Stimulated activated CD8-positive, alpha-beta memory T cell treated with anti-CD3 and anti-CD28 coated beads, Interleukin-12 subunit alpha, Interleukin-12 subunit beta, amount 100 ng/mL, for 4 hours (primary cell): ENCODE measurements around the gene KCNMB1.

ENCODE experiments used
- DNase-seq: peaks from one replicate; pipeline ENCODE4 v3.0.0-alpha.2; 2020; ENCODE audit warnings: low read depth

Gene KCNMB1

DNA sequence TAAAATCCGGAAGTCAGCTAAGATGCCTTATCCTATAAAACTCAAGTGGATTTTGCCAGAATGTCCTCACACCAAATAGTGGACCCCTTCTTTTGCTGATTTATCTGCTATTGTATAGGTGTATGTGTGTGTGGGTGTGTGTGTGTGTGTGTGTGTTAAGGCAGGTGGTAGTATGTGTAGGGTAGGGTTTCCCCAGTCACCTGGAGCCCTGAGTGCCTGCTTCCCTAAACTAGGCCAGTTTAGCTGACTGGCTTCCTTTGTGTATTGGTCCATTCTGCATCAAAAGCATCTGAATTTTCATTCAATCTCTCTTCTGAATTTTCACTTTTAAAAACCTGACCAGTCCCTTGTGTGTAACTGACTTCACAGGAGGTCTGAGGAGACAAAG, 49.4 kb downstream of the KCNMB1 start:
- no peak for DNase-seq

DNA sequence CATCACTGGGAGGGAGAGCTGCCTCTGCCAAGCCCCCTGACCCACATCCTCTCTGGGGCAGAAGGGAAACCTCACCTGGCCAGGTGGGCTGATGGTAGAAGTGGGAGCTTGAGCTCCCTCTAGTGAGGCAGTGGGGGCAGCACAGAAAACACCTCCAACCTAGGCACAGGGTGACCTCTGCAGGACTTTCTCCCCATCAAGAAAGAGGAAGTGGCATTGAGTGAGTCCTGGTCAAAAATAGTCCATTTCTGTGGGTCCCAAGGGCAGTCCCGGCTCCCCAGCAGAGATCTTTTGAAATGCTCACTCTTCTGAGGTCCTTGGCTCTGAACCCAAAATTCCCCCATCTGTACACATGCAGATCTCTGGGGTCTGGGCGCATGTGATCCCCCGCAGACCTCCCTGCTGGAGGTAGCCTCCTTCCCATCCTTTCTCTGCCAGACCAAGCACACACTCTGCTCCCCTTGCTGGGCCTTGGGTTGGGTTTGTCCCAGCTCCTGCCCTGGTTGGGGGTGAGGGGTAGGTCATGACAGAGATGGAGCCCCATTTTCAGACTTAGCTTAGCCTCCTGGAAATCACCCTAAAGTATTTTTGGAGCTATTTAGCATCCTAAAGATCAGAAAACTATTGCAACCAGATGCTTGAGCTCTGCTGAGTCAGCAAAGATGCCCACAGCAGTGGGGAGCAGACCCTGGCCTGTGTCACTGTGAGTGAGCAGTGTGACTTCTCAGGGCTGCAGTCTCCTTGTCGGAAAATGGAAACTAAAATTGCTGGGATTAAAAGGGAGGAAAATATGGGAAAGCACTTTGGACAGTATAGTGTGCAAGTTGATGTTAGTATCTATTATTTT, 50.0 kb downstream of the KCNMB1 start:
- peak; percentile 49 for DNase-seq

DNA sequence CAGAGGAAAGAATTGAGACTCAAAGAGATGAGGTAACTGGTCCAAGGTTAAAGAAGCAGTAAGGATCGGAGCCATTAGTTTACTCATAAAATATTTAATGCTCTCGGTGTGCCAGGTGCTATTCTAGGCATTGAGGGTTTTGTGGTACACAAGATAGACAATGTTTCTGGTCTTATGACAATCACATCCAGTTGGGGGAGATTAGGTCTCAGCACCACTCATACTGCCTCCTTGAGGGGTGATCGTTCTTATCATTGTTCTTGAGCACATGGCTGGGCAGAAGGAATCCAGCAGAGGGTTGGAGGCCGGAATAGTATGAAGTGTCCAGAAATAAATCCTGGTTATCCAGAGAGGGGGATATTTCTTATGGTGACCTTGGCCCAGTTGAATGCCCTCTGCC, 50.9 kb downstream of the KCNMB1 start:
- no peak for DNase-seq

DNA sequence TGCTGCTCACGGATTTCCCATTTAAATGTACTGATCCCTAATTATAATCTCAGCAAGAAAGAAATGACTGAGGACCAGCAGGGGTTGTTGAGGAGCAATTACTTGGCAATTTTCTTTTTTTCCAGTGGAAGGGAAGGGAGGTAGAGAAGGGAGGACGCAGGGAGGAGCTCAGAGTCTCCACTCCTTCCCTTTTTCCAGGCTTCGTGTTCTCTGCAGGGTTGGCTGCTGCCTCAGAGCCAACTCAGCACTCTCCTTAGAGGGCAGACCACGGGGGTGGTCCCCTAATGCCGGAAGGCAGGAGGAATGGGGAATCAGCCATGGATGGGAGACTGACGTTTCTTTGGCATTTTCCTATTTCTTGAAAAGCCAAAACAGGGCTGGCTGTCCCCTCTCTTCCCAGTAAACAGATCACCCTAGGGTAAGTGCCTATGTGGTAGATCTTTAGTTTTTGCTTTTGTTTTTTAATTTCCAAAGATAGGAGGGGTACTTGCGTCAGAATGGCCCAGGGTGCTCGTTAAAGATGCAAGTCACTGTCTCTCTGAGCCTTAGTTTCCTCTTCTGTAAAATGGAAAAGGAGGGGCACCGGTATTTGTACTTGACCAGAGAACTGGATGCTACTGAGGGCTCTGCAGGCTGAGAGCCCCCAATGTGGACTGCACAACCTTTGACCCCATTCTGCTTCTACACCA, 52.0 kb downstream of the KCNMB1 start:
- DNase-seq, result no peak

DNA sequence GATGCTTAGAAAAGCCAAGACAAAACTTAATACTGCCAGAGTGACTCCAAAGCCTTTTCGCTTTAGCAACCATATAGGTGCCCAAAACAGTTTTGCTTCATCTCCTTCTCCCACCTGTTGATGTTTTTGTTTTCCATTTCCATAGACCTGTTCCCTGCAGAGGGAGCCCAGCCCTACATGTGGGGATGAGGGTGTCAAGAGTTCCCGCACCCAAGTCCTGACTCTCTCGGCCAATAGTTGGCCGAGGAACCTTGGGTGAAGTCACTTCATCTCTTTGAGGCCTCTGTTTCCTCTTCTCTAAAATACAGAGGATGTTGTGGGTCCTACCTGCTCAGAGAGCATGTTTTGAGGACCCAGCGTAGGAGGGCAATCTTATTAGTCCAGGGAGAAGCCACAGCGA, 53.1 kb downstream of the KCNMB1 start:
- no peak for DNase-seq

DNA sequence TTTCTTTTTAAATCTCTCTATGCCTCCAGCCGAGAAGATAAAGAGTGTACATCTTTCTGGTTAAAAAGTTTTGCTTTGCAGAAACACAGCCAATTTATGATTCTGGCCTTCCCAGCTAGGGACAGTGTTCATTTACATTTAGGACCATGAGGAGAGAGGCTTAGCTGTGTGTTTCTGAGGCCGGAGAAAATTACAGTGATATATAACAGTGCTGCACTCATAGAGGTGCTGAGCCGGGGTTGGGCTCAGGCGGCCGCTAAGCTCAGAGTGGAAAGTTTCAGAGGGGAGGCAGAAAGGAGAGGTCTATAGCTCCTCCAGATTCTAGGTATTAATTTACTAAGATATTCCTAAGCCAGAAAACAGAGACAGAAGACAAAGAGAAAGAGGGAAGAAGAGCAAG, 54.5 kb downstream of the KCNMB1 start:
- no peak for DNase-seq

DNA sequence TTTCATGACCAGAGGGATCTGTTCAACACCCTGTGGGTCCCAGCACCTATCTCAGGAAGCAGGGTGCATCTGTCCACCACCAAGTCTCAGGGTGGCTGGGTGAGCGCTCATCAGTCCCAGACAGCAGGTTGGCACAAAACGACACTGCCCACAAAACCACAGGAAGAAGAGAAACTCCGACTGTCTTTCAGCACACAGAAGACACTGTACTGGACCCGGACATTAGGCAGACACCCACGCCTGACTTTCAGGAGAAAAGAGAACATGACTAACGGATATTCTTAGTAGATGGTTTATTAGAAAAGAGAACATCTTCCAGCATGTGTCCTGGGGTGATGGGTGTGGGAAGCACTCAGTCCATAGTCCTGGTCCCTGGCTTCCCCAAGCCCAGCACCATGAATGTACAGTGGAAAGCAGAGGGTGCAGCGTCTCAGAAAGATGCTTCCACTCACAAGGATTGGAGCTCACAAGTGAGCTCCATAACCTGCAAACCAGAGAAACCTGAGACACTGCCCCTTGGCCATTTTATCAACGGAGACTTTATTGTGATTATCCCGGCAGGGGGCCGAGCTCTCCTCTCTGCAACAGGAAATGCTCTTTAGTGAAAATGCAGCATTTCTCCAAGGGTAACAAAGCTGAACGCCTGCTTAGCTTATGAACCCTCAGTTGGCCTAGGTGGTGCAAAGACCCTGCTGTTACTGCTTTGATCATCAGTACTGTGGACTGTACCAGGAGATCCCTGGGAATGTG, 55.8 kb downstream of the KCNMB1 start:
- DNase-seq, result peak; percentile 60

GRCh38 chr5:170332058-170332457, 57.1 kb downstream of the KCNMB1 start:
- DNase-seq, result no peak

DNA sequence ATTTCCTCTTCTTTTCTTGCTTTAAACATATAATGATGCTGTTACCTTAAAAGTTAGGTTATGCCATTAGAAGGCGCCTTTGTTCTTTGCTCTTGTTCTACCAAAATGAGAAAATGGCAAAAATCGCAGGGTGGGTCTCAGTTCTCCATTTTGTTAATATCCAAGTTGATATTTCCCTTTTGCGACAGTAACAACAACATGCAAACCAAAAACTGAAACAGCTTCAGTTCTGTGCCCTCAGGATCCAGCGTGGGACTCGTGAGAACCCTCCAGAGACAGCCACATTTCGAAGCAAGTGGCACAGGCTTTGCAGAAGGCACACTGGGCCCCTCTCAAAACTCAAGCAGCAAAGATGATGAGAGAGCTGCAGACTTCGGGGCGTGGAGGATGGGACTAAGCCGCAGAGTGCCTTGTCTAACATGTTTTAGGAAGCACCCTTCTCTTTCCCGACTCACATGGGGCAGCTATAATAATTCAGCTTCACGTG, 58.6 kb downstream of the KCNMB1 start:
- DNase-seq, result no peak

DNA sequence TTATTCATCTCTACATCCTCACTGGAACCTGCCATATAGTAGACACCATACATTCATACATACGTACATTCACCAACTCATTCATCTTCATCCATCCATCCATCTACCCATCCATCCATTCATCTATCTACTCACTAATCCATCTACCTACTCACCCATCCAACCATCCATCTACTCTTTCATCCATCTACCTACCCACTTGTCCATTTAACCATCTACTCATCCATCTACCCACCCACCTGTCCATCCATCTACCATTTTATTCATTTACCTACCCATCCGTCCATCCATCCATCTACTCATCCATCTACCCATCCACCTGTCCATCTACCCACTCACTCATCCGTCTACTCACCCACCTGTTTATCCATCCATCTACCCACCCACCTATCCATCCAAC, 59.6 kb downstream of the KCNMB1 start:
- DNase-seq, result no peak

DNA sequence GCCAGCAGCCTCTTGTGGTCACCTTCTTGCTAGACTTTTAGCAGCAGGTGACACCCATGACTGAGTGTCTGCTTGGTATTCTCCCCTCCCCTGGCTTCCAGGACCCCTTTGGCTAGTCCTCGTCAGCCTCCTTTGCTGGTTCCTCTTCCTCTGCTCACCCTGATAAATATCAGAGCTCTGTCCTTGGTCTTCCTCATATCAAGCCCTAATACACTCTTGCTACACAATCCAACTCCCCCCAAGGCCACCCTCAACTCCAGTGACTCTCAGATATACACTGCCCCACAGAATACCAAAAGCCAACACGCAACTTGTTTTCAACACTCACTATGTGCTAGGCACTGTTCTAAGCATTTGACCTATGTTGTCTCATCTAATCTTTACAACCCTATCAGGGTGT, 61.3 kb downstream of the KCNMB1 start:
- DNase-seq, result no peak

GRCh38 chr5:170327168-170327567, 62.0 kb downstream of the KCNMB1 start:
- DNase-seq, result no peak
